A549 (cell line): ENCODE results near the gene JARID2. TPM values are rescaled to one million over a fixed set of nuclear protein-coding genes. Genes with fewer than 3 reads are reported as not detected.

Experiments used
- ATAC-seq, 2 experiments: fragments of 200-7000 bp in 1 of 2; fragments of >200 bp in 1 of 2; cut with Nextera tagmentation in 1 of 2; cut with Tn5 transposase in 1 of 2; 3 replicates each; pipeline versions ENCODE4 v1.8.0 to v1.9.1; 2018 to 2020; ENCODE audit warnings: mild to moderate bottlenecking in 1 of 2, moderate library complexity in 1 of 2
- CTCF ChIA-PET: fragments of 300-600 bp; sonication (Branson Sonifier 250); formaldehyde crosslinking; extraction: SDS; loops from one replicate; lab custom pipeline; 2021; ENCODE audit warnings: antibody characterized with exemption, inconsistent platforms; lab: Yijun Ruan, JAX
- POLR2A ChIA-PET: fragments of 350-600 bp; formaldehyde crosslinking; extraction: SDS; loops from one replicate; lab custom pipeline; 2021; ENCODE audit warnings: antibody characterized with exemption, inconsistent platforms; lab: Yijun Ruan, JAX
- DNase-seq, 2 experiments: peaks; one replicate each; pipeline versions ENCODE4 v3.0.0 to v3.0.0-alpha.2; 2011 to 2016; ENCODE audit warnings: low read depth in 1 of 2, low spot score in 1 of 2
- FAIRE-seq: peaks from 2 replicates; lab custom pipeline; 2011; peaks lifted over from hg19 to GRCh38; lab: Jason Lieb, UNC
- H3K27ac ChIP-seq, 2 experiments: fragments of >200 bp; sonication (Bioruptor Twin); formaldehyde crosslinking; 3 replicates each; pipeline ENCODE4 v1.5.1; 2016 to 2017
- H3K4me1 ChIP-seq: fragments of >200 bp; sonication (Bioruptor Twin); formaldehyde crosslinking; 3 replicates; pipeline ENCODE4 v1.6.1; 2016
- H3K4me2 ChIP-seq: fragments of >200 bp; sonication (Bioruptor Twin); formaldehyde crosslinking; 3 replicates; pipeline ENCODE4 v1.6.1; 2016
- H3K4me3 ChIP-seq: fragments of >200 bp; sonication (Bioruptor Twin); formaldehyde crosslinking; 3 replicates; pipeline ENCODE4 v1.5.1; 2016
- H3K9me3 ChIP-seq: fragments of >200 bp; sonication (Bioruptor Twin); formaldehyde crosslinking; 3 replicates; pipeline ENCODE4 v1.6.1; 2016
- CBX8 ChIP-seq: fragments of 200-600 bp; sonication (generic); IDR thresholded peaks from 2 replicates; pipeline ENCODE4 v1.6.1; 2016
- CEBPB ChIP-seq, 2 experiments: fragments of >200 bp in 1 of 2; sonication (Bioruptor Twin) in 1 of 2; formaldehyde crosslinking in 1 of 2; IDR thresholded peaks; 2 replicates each; pipeline ENCODE4 v1.6.1; 2012 to 2016
- CHD2 ChIP-seq: fragments of 150-350 bp; IDR thresholded peaks from 2 replicates; pipeline ENCODE4 v1.6.1; 2014; ENCODE audit warnings: low read length; ENCODE audit not compliant: partially characterized antibody
- EHMT2 ChIP-seq: fragments of 200-600 bp; sonication (generic); IDR thresholded peaks from 2 replicates; pipeline ENCODE4 v1.6.1; 2016; ENCODE audit warnings: antibody characterized with exemption, low read depth, mild to moderate bottlenecking, moderate library complexity
- FOXS1 ChIP-seq: fragments of 250-450 bp; sonication (Bioruptor Pico); IDR thresholded peaks from 2 replicates; pipeline ENCODE4 v1.5.0; 2020; ENCODE audit warnings: mild to moderate bottlenecking, moderate library complexity
- HDAC2 ChIP-seq: fragments of 200-600 bp; sonication (generic); IDR thresholded peaks from 2 replicates; pipeline ENCODE4 v1.6.1; 2016
- HOXA7 ChIP-seq: fragments of 250-450 bp; sonication (Bioruptor Pico); IDR thresholded peaks from 2 replicates; pipeline ENCODE4 v1.5.0; 2020; ENCODE audit warnings: mild to moderate bottlenecking, moderate library complexity
- KDM1A ChIP-seq: fragments of 200-600 bp; sonication (generic); IDR thresholded peaks from 2 replicates; pipeline ENCODE4 v1.6.1; 2016; ENCODE audit warnings: low read depth, mild to moderate bottlenecking
- KDM5A ChIP-seq: fragments of 200-600 bp; sonication (generic); IDR thresholded peaks from 2 replicates; pipeline ENCODE4 v1.6.1; 2016; ENCODE audit warnings: antibody characterized with exemption, mild to moderate bottlenecking
- MAFK ChIP-seq: fragments of 450-650 bp; IDR thresholded peaks from 2 replicates; pipeline ENCODE4 v1.6.1; 2014; ENCODE audit not compliant: partially characterized antibody
- MAZ ChIP-seq: fragments of 150-350 bp; IDR thresholded peaks from 2 replicates; pipeline ENCODE4 v1.6.1; 2014; ENCODE audit warnings: antibody characterized with exemption, low read depth, low read length, borderline replicate concordance
- MYC ChIP-seq: IDR thresholded peaks from 2 replicates; pipeline ENCODE4 v1.6.1; 2012; ENCODE audit warnings: mild to moderate bottlenecking, inconsistent platforms, low read length, improper control_type of control experiment, borderline replicate concordance
- NR3C1 ChIP-seq: fragments of >200 bp; sonication (Bioruptor Twin); formaldehyde crosslinking; IDR thresholded peaks from 3 replicates; pipeline ENCODE4 v1.6.1; 2017
- PHF8 ChIP-seq: fragments of 200-600 bp; sonication (generic); IDR thresholded peaks from 2 replicates; pipeline ENCODE4 v1.6.1; 2016; ENCODE audit warnings: low read depth, mild to moderate bottlenecking, antibody characterized with exemption, moderate library complexity, borderline replicate concordance
- RCOR1 ChIP-seq: fragments of 150-350 bp; IDR thresholded peaks from 2 replicates; pipeline ENCODE4 v1.6.1; 2014; ENCODE audit warnings: antibody characterized with exemption, low read length, low read depth
- RFX5 ChIP-seq: fragments of 450-650 bp; IDR thresholded peaks from 2 replicates; pipeline ENCODE4 v1.7.1; 2014; ENCODE audit warnings: antibody characterized with exemption, mild to moderate bottlenecking, moderate library complexity
- RNF2 ChIP-seq: fragments of 200-600 bp; sonication (generic); IDR thresholded peaks from 2 replicates; pipeline ENCODE4 v1.6.1; 2016; ENCODE audit warnings: low read depth, mild to moderate bottlenecking, antibody characterized with exemption, moderate library complexity, borderline replicate concordance
- SMC3 ChIP-seq: fragments of >200 bp; sonication (Bioruptor Twin); formaldehyde crosslinking; IDR thresholded peaks from 3 replicates; pipeline ENCODE4 v1.6.1; 2018; ENCODE audit warnings: inconsistent platforms
- SREBF2 ChIP-seq: fragments of 450-650 bp; IDR thresholded peaks from 2 replicates; pipeline ENCODE4 v1.6.1; 2014; ENCODE audit warnings: mild to moderate bottlenecking, moderate library complexity
- WGBS: methylation state at CpG from one replicate; pipeline ENCODE4 v1.1.6; 2017; ENCODE audit errors: missing lambda C conversion rate; 5-methylcytosine and 5-hydroxymethylcytosine counted together
- polyA plus RNA-seq, 4 experiments: library from polyadenylated mRNA; depleted of rRNA in 3 of 4; stranded (reverse); fragments of >200 nt; fragmentation: RNase III in 1 of 4; extraction: RNeasy Plus Mini Kit Qiagen cat#74134 plus additional on column Dnase treatment in 1 of 4; gene quantifications; 2 replicates in 3 of 4; 3 replicates in 1 of 4; pipeline ENCODE4 v1.2.3, GENCODE V29; 2011 to 2017
- TF ChIP-seq, protein P1 (sequence below): fragments of 150-350 bp; IDR thresholded peaks from 2 replicates; pipeline ENCODE4 v1.6.1; 2014; ENCODE audit warnings: low read depth, mild to moderate bottlenecking, low read length
- TF ChIP-seq, protein P2 (sequence below): IDR thresholded peaks from 2 replicates; pipeline ENCODE4 v1.6.1; 2012
- TF ChIP-seq, protein P3 (sequence below): IDR thresholded peaks from 2 replicates; pipeline ENCODE4 v1.6.1; 2012
- TF ChIP-seq, protein P4 (sequence below): IDR thresholded peaks from 2 replicates; pipeline ENCODE4 v1.6.1; 2012; ENCODE audit warnings: low read depth, borderline replicate concordance

The JARID2 gene
- polyA plus RNA-seq, 2 of the 4 experiments (the other 2 are of a cell fraction) = 7.8 to 8.3 TPM

DNA sequence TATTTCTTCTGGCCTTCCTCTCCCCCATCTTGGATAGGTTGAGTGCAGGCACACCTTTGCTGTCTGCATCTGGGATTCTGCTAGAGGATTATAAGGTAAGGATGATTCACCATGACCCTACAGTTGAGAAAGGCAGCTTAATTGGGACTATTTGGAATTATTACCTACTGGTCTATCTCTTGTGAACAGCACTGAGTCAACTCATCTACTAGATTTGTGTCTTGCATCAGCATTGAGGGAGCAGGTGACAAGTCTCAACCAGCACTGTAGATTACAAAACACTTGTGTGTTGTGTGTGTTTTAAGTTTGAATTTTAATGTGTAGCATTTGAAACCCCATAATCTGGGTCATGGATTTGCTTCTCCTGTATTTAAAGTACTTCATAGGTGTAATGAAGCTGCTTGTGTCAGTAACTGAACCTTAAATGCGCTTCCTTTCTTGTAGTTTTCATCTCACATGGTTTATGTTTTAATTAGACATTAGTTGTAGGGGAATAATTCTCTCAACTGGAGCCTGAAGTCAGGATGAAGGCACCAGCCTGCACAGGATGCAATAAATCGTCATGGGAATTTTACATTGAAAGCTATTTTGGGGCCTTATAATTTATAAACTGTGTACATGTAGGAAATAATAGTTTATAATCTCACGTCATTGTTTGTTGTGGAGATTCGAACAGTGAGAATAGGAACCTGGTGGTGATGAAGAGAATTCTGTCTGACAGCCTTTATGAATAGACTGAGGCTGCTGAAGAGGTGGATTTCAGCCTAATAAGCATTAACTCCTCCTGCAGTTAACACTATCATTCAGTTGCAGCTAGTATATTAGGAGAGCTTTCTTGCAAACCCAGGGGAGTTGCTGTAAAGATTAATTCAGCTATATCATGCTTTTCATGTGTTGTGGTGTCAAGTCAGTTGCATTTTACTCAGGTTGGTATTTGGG is 125.1 kb downstream of the JARID2 start:
- H3K4me1 ChIP-seq = peaks cover 12% of the 10 kb centered on the region
- POLR2A ChIA-PET = no interaction called here
- no peak for ATAC-seq
- DNase-seq = no peak
- 87% methylated on average over 4 of the region's 4 CpGs for WGBS
- H3K4me2 ChIP-seq = no peak overlapping the region
- TF ChIP-seq NR3C1 (no peak), FOXS1 (no peak), MAZ (no peak), PHF8 (no peak), CHD2 (no peak), KDM5A (no peak)
- TF ChIP-seq, protein P1, sequence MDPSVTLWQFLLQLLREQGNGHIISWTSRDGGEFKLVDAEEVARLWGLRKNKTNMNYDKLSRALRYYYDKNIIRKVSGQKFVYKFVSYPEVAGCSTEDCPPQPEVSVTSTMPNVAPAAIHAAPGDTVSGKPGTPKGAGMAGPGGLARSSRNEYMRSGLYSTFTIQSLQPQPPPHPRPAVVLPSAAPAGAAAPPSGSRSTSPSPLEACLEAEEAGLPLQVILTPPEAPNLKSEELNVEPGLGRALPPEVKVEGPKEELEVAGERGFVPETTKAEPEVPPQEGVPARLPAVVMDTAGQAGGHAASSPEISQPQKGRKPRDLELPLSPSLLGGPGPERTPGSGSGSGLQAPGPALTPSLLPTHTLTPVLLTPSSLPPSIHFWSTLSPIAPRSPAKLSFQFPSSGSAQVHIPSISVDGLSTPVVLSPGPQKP = no peak
- TF ChIP-seq, all 56 proteins: peak for 0
- H3K9me3 ChIP-seq = no peaks in the 10 kb centered on the region
- H3K27ac ChIP-seq = no peak overlapping the region
- H3K4me3 ChIP-seq = no peak overlapping the region
- FAIRE-seq = no peak
- CTCF ChIA-PET = no interaction called here

DNA sequence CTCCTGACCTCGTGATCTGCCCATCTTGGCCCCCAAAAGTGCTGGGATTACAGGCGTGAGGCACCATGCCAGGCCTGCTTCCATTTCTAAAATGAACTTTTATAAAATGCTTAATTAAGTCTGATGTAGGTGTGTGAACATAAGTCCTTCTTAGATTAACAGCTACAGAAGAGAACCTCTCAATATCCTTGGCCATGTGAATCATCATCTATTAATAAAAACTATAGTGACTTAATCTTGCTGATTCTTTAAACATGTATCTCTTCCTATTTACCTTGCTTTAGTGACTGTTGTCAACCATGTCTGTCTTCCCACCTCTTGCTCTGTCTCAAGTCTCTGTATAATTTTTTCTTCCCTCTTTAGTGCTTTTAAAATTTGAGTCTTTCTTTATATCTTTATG is 127.1 kb downstream of the JARID2 start:
- ChIA-PET POLR2A (no interaction called here), CTCF (no interaction called here)
- TF ChIP-seq, protein P2, sequence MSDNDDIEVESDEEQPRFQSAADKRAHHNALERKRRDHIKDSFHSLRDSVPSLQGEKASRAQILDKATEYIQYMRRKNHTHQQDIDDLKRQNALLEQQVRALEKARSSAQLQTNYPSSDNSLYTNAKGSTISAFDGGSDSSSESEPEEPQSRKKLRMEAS = no peak
- TF ChIP-seq HOXA7 (CRISPR knock-in tag) = no peak
- TF ChIP-seq, protein P3, sequence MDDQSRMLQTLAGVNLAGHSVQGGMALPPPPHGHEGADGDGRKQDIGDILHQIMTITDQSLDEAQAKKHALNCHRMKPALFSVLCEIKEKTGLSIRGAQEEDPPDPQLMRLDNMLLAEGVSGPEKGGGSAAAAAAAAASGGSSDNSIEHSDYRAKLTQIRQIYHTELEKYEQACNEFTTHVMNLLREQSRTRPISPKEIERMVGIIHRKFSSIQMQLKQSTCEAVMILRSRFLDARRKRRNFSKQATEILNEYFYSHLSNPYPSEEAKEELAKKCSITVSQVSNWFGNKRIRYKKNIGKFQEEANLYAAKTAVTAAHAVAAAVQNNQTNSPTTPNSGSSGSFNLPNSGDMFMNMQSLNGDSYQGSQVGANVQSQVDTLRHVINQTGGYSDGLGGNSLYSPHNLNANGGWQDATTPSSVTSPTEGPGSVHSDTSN = no peak

DNA sequence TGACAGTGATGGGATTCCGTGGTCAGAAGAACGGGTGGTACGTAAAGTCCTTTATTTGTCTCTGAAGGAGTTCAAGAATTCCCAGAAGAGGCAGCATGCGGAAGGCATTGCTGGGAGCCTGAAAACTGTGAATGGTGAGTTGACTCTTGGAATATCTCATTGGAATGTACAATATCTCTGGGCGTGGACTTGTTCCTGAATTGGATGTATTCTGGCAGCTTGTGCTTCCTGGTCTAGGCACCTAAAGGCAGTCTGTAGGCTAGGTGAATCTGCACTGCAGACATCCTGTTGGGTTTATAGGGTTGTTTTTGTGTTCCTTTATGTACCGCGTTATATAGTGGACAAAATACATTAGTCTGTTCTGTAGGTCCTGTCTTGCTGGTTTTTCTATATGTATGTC is 128.2 kb downstream of the JARID2 start:
- ChIA-PET CTCF (no interaction called here), POLR2A (interaction anchor here (0.5 kb wide), 1 partner anchor 111 kb away, joined by 3 read pairs; no protein-coding TSS in a partner anchor)
- TF ChIP-seq SMC3 = no peak
- TF ChIP-seq KDM1A = no peak
- TF ChIP-seq, protein P4, sequence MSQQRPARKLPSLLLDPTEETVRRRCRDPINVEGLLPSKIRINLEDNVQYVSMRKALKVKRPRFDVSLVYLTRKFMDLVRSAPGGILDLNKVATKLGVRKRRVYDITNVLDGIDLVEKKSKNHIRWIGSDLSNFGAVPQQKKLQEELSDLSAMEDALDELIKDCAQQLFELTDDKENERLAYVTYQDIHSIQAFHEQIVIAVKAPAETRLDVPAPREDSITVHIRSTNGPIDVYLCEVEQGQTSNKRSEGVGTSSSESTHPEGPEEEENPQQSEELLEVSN = no peak
- TF ChIP-seq CEBPB (IDR thresholded peaks at IDR 0.05) = no peak
- TF ChIP-seq CBX8 = no peak
- TF ChIP-seq HDAC2 = no peak
- TF ChIP-seq RNF2 = no peak
- TF ChIP-seq RCOR1 = no peak
- no peak for TF ChIP-seq RFX5
- TF ChIP-seq SREBF2 = no peak
- TF ChIP-seq KDM5A = no peak
- no peak for TF ChIP-seq MAFK
- no peak for TF ChIP-seq EHMT2
- TF ChIP-seq MYC = no peak
- no peak overlapping the region for H3K27ac ChIP-seq
- H3K9me3 ChIP-seq = no peaks in the 10 kb centered on the region
- FAIRE-seq (no peak), DNase-seq (no peak), ATAC-seq (no peak)
- 90% methylated on average over 7 of the region's 7 CpGs for WGBS
- H3K4me2 ChIP-seq = no peak overlapping the region
- 0 out of 3 replicates have a peak, but pooled peaks cover 4% of the 10 kb centered on the region for H3K4me1 ChIP-seq
- no peak overlapping the region for H3K4me3 ChIP-seq

More for the DNA sequence above, 127.1 kb downstream of the JARID2 start:
- 74% methylated on average over 2 of the region's 2 CpGs for WGBS
- H3K4me1 ChIP-seq = 0 out of 3 replicates have a peak, but pooled peaks cover 4% of the 10 kb centered on the region
- H3K27ac ChIP-seq = no peak overlapping the region
- no peak for DNase-seq
- no peaks in the 10 kb centered on the region for H3K9me3 ChIP-seq
- no peak overlapping the region for H3K4me3 ChIP-seq
- no peak for FAIRE-seq
- no peak for ATAC-seq
- no peak overlapping the region for H3K4me2 ChIP-seq
